GM13977 (cell line): ENCODE results near the gene GRID2.

Experiments used
- DNase-seq: peaks from one replicate; pipeline ENCODE4 v3.0.0; 2012; ENCODE audit warnings: low spot score
- in situ Hi-C: fragments of 300-500 bp; cut with MboI; formaldehyde crosslinking; loops from one replicate; pipeline ENCODE4 v1.12.0; 2022; ENCODE audit warnings: low sequenced_read_pairs, low pct_unique_long_range_greater_than_20kb, mixed read lengths, inconsistent platforms; ENCODE audit not compliant: unreplicated experiment
- TF ChIP-seq, protein P1 (sequence below): IDR thresholded peaks from 2 replicates; pipeline ENCODE4 v1.5.1; 2012; ENCODE audit warnings: mild to moderate bottlenecking, control low read depth; ENCODE audit not compliant: insufficient read depth; ENCODE audit errors: extremely low read depth, missing control alignments

The GRID2 gene

DNA sequence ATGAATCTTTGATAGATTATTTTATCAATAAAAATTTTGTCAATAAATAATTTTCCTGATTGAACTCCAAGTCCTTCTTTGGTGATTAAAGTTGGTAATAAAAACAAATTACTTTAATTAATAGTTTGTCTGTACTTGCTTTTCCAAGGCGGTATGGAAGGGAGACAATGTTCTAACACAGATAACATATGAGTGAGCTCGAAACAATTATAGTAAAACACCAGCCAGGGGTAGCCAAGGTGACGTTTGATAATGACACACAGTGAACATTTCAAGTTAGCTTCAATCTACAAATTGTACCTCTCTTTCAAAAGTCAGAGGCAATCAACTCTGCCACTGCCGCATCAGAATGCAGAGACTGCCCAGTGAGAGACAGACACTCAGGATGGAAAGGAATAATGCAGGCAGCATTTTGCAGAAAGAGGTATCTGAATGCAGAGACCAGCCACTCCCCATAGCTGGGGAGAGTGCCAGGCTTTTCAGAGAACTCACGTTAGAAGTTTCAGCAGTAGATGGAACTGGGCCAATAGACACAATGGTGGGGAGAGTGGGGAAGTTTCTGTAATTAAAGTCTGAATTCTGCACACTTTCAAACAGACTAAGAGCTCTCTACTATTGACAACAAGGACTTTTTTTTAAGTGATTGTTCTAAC, 1506.7 kb downstream of the GRID2 start:
- in situ Hi-C loops: no loop called here
- TF ChIP-seq, protein P1, sequence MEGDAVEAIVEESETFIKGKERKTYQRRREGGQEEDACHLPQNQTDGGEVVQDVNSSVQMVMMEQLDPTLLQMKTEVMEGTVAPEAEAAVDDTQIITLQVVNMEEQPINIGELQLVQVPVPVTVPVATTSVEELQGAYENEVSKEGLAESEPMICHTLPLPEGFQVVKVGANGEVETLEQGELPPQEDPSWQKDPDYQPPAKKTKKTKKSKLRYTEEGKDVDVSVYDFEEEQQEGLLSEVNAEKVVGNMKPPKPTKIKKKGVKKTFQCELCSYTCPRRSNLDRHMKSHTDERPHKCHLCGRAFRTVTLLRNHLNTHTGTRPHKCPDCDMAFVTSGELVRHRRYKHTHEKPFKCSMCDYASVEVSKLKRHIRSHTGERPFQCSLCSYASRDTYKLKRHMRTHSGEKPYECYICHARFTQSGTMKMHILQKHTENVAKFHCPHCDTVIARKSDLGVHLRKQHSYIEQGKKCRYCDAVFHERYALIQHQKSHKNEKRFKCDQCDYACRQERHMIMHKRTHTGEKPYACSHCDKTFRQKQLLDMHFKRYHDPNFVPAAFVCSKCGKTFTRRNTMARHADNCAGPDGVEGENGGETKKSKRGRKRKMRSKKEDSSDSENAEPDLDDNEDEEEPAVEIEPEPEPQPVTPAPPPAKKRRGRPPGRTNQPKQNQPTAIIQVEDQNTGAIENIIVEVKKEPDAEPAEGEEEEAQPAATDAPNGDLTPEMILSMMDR: no peak
- DNase-seq: no peak

GRCh38 chr4:93813092-93813491, 1509.3 kb downstream of the GRID2 start:
- in situ Hi-C loops: no loop called here
- no peak for DNase-seq
- TF ChIP-seq, protein P1: no peak

- in situ Hi-C loops: no loop called here
- TF ChIP-seq, protein P1: no peak
- DNase-seq: no peak
Observed at GRCh38 chr4:93814141-93814540, 1510.4 kb downstream of the GRID2 start.

DNA sequence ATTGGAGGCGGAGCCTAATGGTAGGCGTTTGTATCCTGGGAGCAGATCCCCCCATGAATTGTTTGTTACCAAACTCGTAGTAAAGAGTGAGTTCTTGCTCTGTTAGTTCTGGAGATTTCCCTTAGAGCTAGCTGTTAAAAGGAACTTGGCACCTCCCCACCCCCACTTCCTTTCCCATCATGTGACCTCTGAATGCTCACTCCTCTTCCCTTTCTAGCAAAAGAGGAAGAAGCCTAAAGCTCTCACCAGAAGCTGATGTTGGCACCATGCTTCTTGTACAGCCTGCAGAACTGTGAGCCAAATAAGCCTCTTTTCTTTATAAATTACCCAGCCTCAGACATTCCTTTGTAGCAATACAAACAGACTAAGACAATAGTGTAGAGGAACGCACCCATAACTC, 1511.0 kb downstream of the GRID2 start:
- TF ChIP-seq, protein P1: no peak
- DNase-seq: no peak
- in situ Hi-C loops: no loop called here
